GM23248 (cell line): ENCODE results near the gene FAM120A. TPM values are rescaled to one million over a fixed set of nuclear protein-coding genes. Genes with fewer than 3 reads are reported as not detected.

Source experiments
- DNase-seq: peaks from one replicate; pipeline ENCODE4 v3.0.0-alpha.2; 2015
- H2AFZ ChIP-seq: fragments of 200-600 bp; sonication (generic); 2 replicates; pipeline ENCODE4 v1.6.1; 2016; ENCODE audit warnings: antibody characterized with exemption
- H3F3A ChIP-seq: fragments of 200-600 bp; sonication (generic); 2 replicates; pipeline ENCODE4 v1.6.1; 2016; ENCODE audit warnings: mild to moderate bottlenecking, antibody characterized with exemption, mixed run types; ENCODE audit not compliant: insufficient read depth
- H3K27ac ChIP-seq: fragments of 200-600 bp; sonication (generic); 2 replicates; pipeline ENCODE4 v1.5.1; 2016; ENCODE audit warnings: mild to moderate bottlenecking
- H3K27me3 ChIP-seq: fragments of 200-600 bp; sonication (generic); replicated peaks from 2 replicates; pipeline ENCODE4 v1.6.1; 2016; ENCODE audit warnings: mild to moderate bottlenecking; ENCODE audit not compliant: insufficient read depth
- H3K36me3 ChIP-seq: fragments of 200-600 bp; sonication (generic); 2 replicates; pipeline ENCODE4 v1.6.1; 2016; ENCODE audit warnings: low read depth, mild to moderate bottlenecking
- H3K4me1 ChIP-seq: fragments of 200-600 bp; sonication (generic); 2 replicates; pipeline ENCODE4 v1.6.1; 2016; ENCODE audit warnings: mild to moderate bottlenecking; ENCODE audit not compliant: insufficient read depth
- H3K4me2 ChIP-seq: fragments of 200-600 bp; sonication (generic); one replicate; pipeline ENCODE4 v1.6.1; 2016; ENCODE audit warnings: mild to moderate bottlenecking; ENCODE audit not compliant: unreplicated experiment
- H3K4me3 ChIP-seq: fragments of 200-600 bp; sonication (generic); 2 replicates; pipeline ENCODE4 v1.5.1; 2016; ENCODE audit warnings: mild to moderate bottlenecking
- H3K79me2 ChIP-seq: fragments of 200-600 bp; sonication (generic); 2 replicates; pipeline ENCODE4 v1.6.1; 2016; ENCODE audit warnings: mild to moderate bottlenecking; ENCODE audit not compliant: insufficient read depth
- H3K9ac ChIP-seq: fragments of 200-600 bp; sonication (generic); 2 replicates; pipeline ENCODE4 v1.6.1; 2016; ENCODE audit warnings: mild to moderate bottlenecking
- H3K9me2 ChIP-seq: fragments of 200-600 bp; sonication (generic); 2 replicates; pipeline ENCODE4 v1.6.1; 2016; ENCODE audit warnings: mixed run types, mild to moderate bottlenecking, moderate library complexity; ENCODE audit not compliant: insufficient read depth
- H3K9me3 ChIP-seq: fragments of 200-600 bp; sonication (generic); one replicate; pipeline ENCODE4 v1.6.1; 2017; ENCODE audit warnings: low read depth
- H4K20me1 ChIP-seq: fragments of 200-600 bp; sonication (generic); 2 replicates; pipeline ENCODE4 v1.6.0; 2016; ENCODE audit not compliant: insufficient read depth
- EZH2 ChIP-seq: fragments of 200-600 bp; sonication (generic); IDR thresholded peaks from 2 replicates; pipeline ENCODE4 v1.6.1; 2018; ENCODE audit warnings: antibody characterized with exemption, mild to moderate bottlenecking; ENCODE audit not compliant: insufficient read depth, poor library complexity, severe bottlenecking
- EZH2phosphoT487 ChIP-seq: fragments of 200-600 bp; sonication (generic); IDR thresholded peaks from 2 replicates; pipeline ENCODE4 v1.6.1; 2018; ENCODE audit warnings: antibody characterized with exemption, moderate library complexity, mild to moderate bottlenecking, low read depth; ENCODE audit not compliant: insufficient read depth
- WGBS, 2 experiments: methylation state at CpG; one replicate each; pipeline ENCODE4 v1.1.6; 2015 to 2017; ENCODE audit warnings: low lambda C conversion rate in 2 of 2, low coverage in 1 of 2; ENCODE audit errors: missing lambda C conversion rate in 2 of 2; 5-methylcytosine and 5-hydroxymethylcytosine counted together
- in situ Hi-C: fragments of 300-500 bp; cut with MboI; formaldehyde crosslinking; loops from 2 replicates; pipeline ENCODE4 v1.15.0; 2020
- polyA plus RNA-seq: library from polyadenylated mRNA; unstranded; fragments of >200 nt; fragmentation: Nextera tagmentation; extraction: Ambion mirVana; gene quantifications from 2 replicates; pipeline ENCODE4 v1.2.1, GENCODE V29; 2016
- total RNA-seq: library from RNA; depleted of rRNA; stranded (reverse); fragments of >200 nt; shearing (Covaris generic); gene quantifications from 2 replicates; pipeline ENCODE4 v1.2.3, GENCODE V29; 2014

Gene FAM120A
- total and polyA plus RNA-seq, 2 experiments from 2014 or later: 28.9 to 90.5 TPM

- H3K9ac ChIP-seq: no peak overlapping the region
- H3K36me3 ChIP-seq: no peaks in the 10 kb centered on the region
- peaks cover 100% of the 10 kb centered on the region for H3K79me2 ChIP-seq
- TF ChIP-seq EZH2phosphoT487 (no peak), EZH2 (no peak)
- no peaks in the 10 kb centered on the region for H3K27me3 ChIP-seq
- peaks cover 15% of the 10 kb centered on the region for H4K20me1 ChIP-seq
- H3F3A ChIP-seq: no peaks in the 10 kb centered on the region
- H2AFZ ChIP-seq: no peak overlapping the region
- WGBS, 2 experiments: 82 to 86% methylated on average over 3 of the region's 3 CpGs
- no peaks in the 10 kb centered on the region for H3K9me2 ChIP-seq
- H3K4me1 ChIP-seq: peaks cover 17% of the 10 kb centered on the region
- no peak overlapping the region for H3K4me2 ChIP-seq
- H3K27ac ChIP-seq: no peak overlapping the region
- in situ Hi-C loops: no loop called here
- no peak overlapping the region for H3K4me3 ChIP-seq
- no peak for DNase-seq
- no peaks in the 10 kb centered on the region for H3K9me3 ChIP-seq
These were observed 12.9 kb downstream of the FAM120A start for GRCh38 chr9:93464395-93464794.

DNA sequence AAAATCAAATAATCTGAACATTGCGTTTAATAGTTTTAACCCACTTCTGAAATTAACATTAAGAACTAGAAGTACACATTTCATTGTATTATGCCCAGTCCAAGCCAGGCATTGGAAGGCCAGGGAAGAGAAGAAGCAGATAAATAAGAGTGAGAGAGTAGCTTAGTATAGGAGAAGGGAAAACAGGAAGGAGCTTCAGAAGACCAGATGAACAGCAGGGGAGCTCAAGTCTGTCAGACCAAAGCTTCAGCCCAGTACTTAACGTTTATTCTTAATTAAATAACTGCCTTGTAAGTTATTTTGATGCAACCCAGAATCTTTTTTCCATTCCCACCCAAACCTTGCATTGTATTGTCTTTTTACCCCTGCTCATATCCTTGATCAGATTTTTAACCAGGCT lies 13.4 kb downstream of the FAM120A start:
- TF ChIP-seq EZH2 (no peak), EZH2phosphoT487 (no peak)
- Histone ChIP-seq H3K27me3 (no peaks in the 10 kb centered on the region), H3K4me1 (peaks cover 22% of the 10 kb centered on the region), H3K9me3 (no peaks in the 10 kb centered on the region), H3K4me3 (no peak overlapping the region), H3K27ac (no peak overlapping the region), H3F3A (no peaks in the 10 kb centered on the region), H4K20me1 (peaks cover 15% of the 10 kb centered on the region), H3K9me2 (no peaks in the 10 kb centered on the region), H3K36me3 (no peaks in the 10 kb centered on the region), H3K4me2 (no peak overlapping the region), H3K9ac (no peak overlapping the region), H2AFZ (no peak overlapping the region), H3K79me2 (peaks cover 100% of the 10 kb centered on the region)
- in situ Hi-C loops: no loop called here
- no peak for DNase-seq
- WGBS, 2 experiments: 65 to 67% methylated on average over 2 of the region's 2 CpGs

- Histone ChIP-seq H3K27me3 (no peaks in the 10 kb centered on the region), H3K9me3 (no peaks in the 10 kb centered on the region), H3K9me2 (no peaks in the 10 kb centered on the region), H3K4me2 (no peak overlapping the region), H3K9ac (no peak overlapping the region), H3K27ac (no peak overlapping the region), H3F3A (0 out of 2 replicates have a peak, but pooled peaks cover 3% of the 10 kb centered on the region), H3K36me3 (no peaks in the 10 kb centered on the region), H4K20me1 (peaks cover 15% of the 10 kb centered on the region), H2AFZ (no peak overlapping the region), H3K4me1 (peaks cover 22% of the 10 kb centered on the region), H3K79me2 (peaks cover 100% of the 10 kb centered on the region), H3K4me3 (no peak overlapping the region)
- DNase-seq: no peak
- TF ChIP-seq EZH2 (no peak), EZH2phosphoT487 (no peak)
- in situ Hi-C loops: no loop called here
- WGBS, 2 experiments: 95 to 96% methylated on average over 6 of the region's 6 CpGs
These were observed 14.4 kb downstream of the FAM120A start for GRCh38 chr9:93465855-93466254.

DNA sequence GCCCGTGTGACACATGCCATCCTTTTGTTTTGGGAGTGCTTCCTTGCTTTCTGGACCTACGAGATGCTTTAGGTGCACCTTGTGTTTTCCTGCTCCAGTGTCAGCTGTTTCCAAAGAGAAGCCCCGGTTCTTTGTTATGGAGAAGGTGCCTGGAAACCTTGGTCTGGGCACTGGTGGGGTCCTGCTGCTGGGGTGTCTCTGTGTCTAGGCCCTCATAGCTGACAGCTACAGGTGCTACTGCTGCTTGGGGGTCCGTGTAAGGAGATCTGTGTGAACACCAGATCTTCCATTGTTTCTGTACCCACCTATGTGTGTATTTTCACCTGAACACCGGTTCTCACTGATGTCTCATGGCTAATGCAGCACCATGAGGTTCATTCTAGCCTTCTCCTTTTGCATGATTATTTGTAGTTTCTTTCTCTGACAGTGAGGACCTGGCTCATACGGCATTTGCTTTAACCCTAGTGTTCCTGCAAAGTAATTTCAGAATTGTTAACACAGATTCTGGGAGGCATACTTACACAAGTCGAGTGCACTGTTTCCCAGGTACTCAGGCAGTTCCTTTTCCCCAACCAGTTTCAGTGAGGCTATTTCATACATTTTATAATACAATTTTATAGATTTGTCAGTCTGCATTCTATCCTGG lies 15.1 kb downstream of the FAM120A start:
- H3K27me3 ChIP-seq: no peaks in the 10 kb centered on the region
- peaks cover 23% of the 10 kb centered on the region for H3K4me1 ChIP-seq
- H4K20me1 ChIP-seq: peaks cover 15% of the 10 kb centered on the region
- 0 out of 2 replicates have a peak, but pooled peaks cover 4% of the 10 kb centered on the region for H3F3A ChIP-seq
- 62 to 63% methylated on average over 7 of the region's 7 CpGs for WGBS, 2 experiments
- H3K9me2 ChIP-seq: no peaks in the 10 kb centered on the region
- H3K4me2 ChIP-seq: no peak overlapping the region
- H2AFZ ChIP-seq: no peak overlapping the region
- H3K9me3 ChIP-seq: no peaks in the 10 kb centered on the region
- DNase-seq: no peak
- peaks cover 100% of the 10 kb centered on the region for H3K79me2 ChIP-seq
- TF ChIP-seq EZH2: no peak
- TF ChIP-seq EZH2phosphoT487: no peak
- no peak overlapping the region for H3K4me3 ChIP-seq
- H3K27ac ChIP-seq: no peak overlapping the region
- no peak overlapping the region for H3K9ac ChIP-seq
- no peaks in the 10 kb centered on the region for H3K36me3 ChIP-seq
- in situ Hi-C loops: no loop called here
